ENCODE results near the gene RCCD1.

Gene RCCD1

DNA sequence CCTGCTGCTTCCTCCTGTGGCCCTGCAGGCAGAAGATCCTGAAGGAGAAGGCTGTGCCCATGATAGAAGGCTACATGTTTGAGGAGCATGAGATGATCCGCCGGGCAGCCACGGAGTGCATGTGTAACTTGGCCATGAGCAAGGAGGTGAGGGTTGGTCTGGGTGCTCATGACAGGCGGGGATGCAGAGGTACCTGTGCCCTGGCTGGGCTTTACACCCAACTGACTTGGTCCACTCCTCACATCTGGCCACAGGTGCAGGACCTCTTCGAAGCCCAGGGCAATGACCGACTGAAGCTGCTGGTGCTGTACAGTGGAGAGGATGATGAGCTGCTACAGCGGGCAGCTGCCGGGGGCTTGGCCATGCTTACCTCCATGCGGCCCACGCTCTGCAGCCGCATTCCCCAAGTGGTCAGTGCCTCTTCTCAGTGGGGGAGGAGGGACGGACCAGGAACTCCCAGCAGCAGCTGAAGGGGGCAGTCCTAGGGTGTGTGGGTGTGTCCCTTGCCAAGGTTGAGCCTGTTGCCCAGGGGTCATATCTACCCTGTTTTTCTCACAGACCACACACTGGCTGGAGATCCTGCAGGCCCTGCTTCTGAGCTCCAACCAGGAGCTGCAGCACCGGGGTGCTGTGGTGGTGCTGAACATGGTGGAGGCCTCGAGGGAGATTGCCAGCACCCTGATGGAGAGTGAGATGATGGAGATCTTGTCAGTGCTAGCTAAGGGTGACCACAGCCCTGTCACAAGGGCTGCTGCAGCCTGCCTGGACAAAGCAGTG, 1.6 kb upstream of the RCCD1 start:
- Histone ChIP-seq H3K9ac (ENCODE audit: low read depth, low read length, poor library complexity, severe bottlenecking) (no peak overlapping the region), H3K79me2 (ENCODE audit: insufficient read depth, low read length) (peaks cover 32% of the 10 kb centered on the region), H3K36me3 (ENCODE audit: insufficient read depth, low read length) (peaks cover 41% of the 10 kb centered on the region; the same call in 1 of the 2 replicates), H3K4me2 (ENCODE audit: low read depth, low read length, poor library complexity, severe bottlenecking) (no peak overlapping the region), H3K4me1 (ENCODE audit: insufficient read depth, low read length, poor library complexity, severe bottlenecking) (peaks cover 21% of the 10 kb centered on the region), H3K27me3 (ENCODE audit: insufficient read depth, low read length, poor library complexity, severe bottlenecking) (no peaks in the 10 kb centered on the region), H3F3A (ENCODE audit: low read depth) (no peaks in the 10 kb centered on the region), H4K20me1 (ENCODE audit: insufficient read depth, low read length, poor library complexity, severe bottlenecking) (peaks cover 8% of the 10 kb centered on the region), H3K4me3 (ENCODE audit: low read length, poor library complexity, severe bottlenecking) (no peak overlapping the region), H2AFZ (ENCODE audit: low read length) (no peak overlapping the region), H3K9me2 (replicated peaks; ENCODE audit: low read depth, low read length) (no peaks in the 10 kb centered on the region), H3K9me3 (ENCODE audit: insufficient read depth, low read depth, low read length) (no peaks in the 10 kb centered on the region)
- no peak for TF ChIP-seq EZH2phosphoT487 (IDR thresholded peaks at IDR 0.05; ENCODE audit: borderline replicate concordance)

DNA sequence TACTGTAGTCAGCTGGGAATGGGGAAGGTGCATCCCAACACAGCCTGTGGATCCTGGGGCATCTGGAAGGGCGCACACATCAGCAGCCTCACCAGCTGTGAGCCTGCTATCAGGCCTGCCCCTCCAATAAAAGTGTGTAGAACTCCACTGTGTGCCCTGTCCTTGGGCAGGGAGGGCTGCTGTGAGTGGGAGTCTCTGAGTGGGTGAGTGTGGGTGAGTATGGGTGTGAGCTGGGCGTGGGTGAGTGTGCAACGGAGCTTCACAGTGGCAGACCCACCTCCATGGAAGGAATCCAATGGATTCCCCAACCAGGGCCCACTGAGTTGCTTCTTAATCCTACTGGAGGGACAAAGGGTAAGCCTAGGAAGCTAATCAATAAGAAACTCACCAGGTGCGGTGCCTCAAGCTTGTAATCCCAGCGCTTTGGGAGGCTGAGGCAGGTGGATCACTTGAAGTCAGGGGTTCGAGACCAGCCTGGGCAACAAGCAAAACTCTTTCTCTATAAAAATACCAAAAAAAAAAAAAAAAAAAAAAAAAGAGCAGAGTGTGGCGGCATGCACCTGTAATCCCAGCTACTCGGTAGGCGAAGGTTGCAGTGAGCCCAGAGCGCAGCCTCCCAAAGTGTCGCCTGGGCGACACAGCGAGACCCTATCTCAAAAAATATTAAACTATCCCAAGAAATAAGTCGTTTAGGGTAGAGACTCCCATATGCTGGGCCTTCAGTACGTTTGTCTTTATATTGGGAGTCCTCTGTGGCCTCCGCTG, 555 bp upstream of the RCCD1 start:
- Histone ChIP-seq H3K9me2 (replicated peaks; ENCODE audit: low read depth, low read length) (no peaks in the 10 kb centered on the region), H2AFZ (ENCODE audit: low read length) (peak overlapping the region; percentile 100; the same call in 1 of the 2 replicates), H3F3A (ENCODE audit: low read depth) (no peaks in the 10 kb centered on the region), H3K4me1 (ENCODE audit: insufficient read depth, low read length, poor library complexity, severe bottlenecking) (peaks cover 20% of the 10 kb centered on the region), H3K9me3 (ENCODE audit: insufficient read depth, low read depth, low read length) (no peaks in the 10 kb centered on the region), H3K4me2 (ENCODE audit: low read depth, low read length, poor library complexity, severe bottlenecking) (peak overlapping the region; percentile 99), H3K36me3 (ENCODE audit: insufficient read depth, low read length) (peaks cover 37% of the 10 kb centered on the region; the same call in 1 of the 2 replicates), H3K27me3 (ENCODE audit: insufficient read depth, low read length, poor library complexity, severe bottlenecking) (no peaks in the 10 kb centered on the region), H3K9ac (ENCODE audit: low read depth, low read length, poor library complexity, severe bottlenecking) (peak overlapping the region; percentile 99), H3K79me2 (ENCODE audit: insufficient read depth, low read length) (peaks cover 39% of the 10 kb centered on the region), H3K4me3 (ENCODE audit: low read length, poor library complexity, severe bottlenecking) (peak overlapping the region; percentile 95), H4K20me1 (ENCODE audit: insufficient read depth, low read length, poor library complexity, severe bottlenecking) (peaks cover 8% of the 10 kb centered on the region)
- TF ChIP-seq, protein P1, sequence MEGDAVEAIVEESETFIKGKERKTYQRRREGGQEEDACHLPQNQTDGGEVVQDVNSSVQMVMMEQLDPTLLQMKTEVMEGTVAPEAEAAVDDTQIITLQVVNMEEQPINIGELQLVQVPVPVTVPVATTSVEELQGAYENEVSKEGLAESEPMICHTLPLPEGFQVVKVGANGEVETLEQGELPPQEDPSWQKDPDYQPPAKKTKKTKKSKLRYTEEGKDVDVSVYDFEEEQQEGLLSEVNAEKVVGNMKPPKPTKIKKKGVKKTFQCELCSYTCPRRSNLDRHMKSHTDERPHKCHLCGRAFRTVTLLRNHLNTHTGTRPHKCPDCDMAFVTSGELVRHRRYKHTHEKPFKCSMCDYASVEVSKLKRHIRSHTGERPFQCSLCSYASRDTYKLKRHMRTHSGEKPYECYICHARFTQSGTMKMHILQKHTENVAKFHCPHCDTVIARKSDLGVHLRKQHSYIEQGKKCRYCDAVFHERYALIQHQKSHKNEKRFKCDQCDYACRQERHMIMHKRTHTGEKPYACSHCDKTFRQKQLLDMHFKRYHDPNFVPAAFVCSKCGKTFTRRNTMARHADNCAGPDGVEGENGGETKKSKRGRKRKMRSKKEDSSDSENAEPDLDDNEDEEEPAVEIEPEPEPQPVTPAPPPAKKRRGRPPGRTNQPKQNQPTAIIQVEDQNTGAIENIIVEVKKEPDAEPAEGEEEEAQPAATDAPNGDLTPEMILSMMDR (conservative IDR thresholded peaks at IDR 0.05; ENCODE audit: low read length), result no peak

DNA sequence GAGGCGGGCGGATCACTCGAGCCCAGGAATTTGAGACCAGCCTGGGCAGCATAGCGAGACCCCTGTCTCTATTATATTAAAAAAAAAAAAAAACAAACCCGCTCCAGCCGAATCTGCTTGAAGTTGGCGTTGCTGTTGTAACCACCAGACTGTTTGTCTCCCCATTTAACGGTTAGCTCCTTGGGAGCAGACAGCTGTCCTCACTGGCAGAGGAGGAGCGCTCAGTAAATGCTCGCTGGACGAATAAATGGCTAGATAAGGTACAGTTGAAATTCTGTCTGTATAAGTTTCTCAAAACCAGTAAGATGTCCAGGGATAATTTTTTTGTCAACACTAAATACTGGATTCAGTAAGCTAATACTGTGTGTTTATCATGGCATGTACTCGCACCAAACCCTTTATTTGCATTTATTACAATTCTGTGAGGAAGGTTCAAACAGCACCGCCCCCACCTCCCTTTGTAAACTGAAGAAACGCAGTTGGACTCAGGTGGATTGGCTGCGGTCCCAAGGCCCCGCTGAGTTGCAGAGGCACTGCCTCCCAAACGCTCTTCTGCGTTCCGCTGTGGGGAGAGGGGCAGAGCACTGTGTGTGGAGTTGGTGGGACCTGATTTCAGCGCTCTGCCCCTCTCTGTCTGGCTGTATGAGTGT, 1.1 kb downstream of the RCCD1 start:
- no peaks in the 10 kb centered on the region for H3F3A ChIP-seq (ENCODE audit: low read depth)
- peaks cover 39% of the 10 kb centered on the region for H3K79me2 ChIP-seq (ENCODE audit: insufficient read depth, low read length)
- H3K4me1 ChIP-seq (ENCODE audit: insufficient read depth, low read length, poor library complexity, severe bottlenecking), result peaks cover 14% of the 10 kb centered on the region
- peaks cover 8% of the 10 kb centered on the region for H4K20me1 ChIP-seq (ENCODE audit: insufficient read depth, low read length, poor library complexity, severe bottlenecking)
- no peaks in the 10 kb centered on the region for H3K9me2 ChIP-seq (replicated peaks; ENCODE audit: low read depth, low read length)
- no peak for TF ChIP-seq EZH2phosphoT487 (IDR thresholded peaks at IDR 0.05; ENCODE audit: borderline replicate concordance)
- TF ChIP-seq, protein P1 (conservative IDR thresholded peaks at IDR 0.05; ENCODE audit: low read length), result no peak
- peak overlapping the region; percentile 99 for H3K9ac ChIP-seq (ENCODE audit: low read depth, low read length, poor library complexity, severe bottlenecking)
- no peak overlapping the region for H2AFZ ChIP-seq (ENCODE audit: low read length)
- H3K4me2 ChIP-seq (ENCODE audit: low read depth, low read length, poor library complexity, severe bottlenecking), result peak overlapping the region; percentile 99
- H3K27me3 ChIP-seq (ENCODE audit: insufficient read depth, low read length, poor library complexity, severe bottlenecking), result no peaks in the 10 kb centered on the region
- no peaks in the 10 kb centered on the region for H3K9me3 ChIP-seq (ENCODE audit: insufficient read depth, low read depth, low read length)
- peak overlapping the region; percentile 95 for H3K4me3 ChIP-seq (ENCODE audit: low read length, poor library complexity, severe bottlenecking)
- H3K36me3 ChIP-seq (ENCODE audit: insufficient read depth, low read length), result peaks cover 34% of the 10 kb centered on the region; the same call in 1 of the 2 replicates

All from Loucy (cell line).